CD4-positive, alpha-beta T cell treated with Interleukin-15 for 4 hours (primary cell): ENCODE data around the gene LDLRAD4.
A peak's percentile ranks its signal among the peaks of the same experiment; 100 is the strongest.

Experiments used
- DNase-seq: peaks from one replicate; pipeline ENCODE4 v3.0.0-alpha.2; 2020; ENCODE audit warnings: low spot score

LDLRAD4 gene

GRCh38 chr18:13406736-13407135 is 188.2 kb downstream of the LDLRAD4 start:
- DNase-seq, result no peak

GRCh38 chr18:13407484-13407883 is 188.9 kb downstream of the LDLRAD4 start:
- no peak for DNase-seq

- no peak for DNase-seq
Measured at GRCh38 chr18:13409026-13409425, 190.5 kb downstream of the LDLRAD4 start.

GRCh38 chr18:13409997-13410396 is 191.4 kb downstream of the LDLRAD4 start:
- no peak for DNase-seq

GRCh38 chr18:13410471-13410870 is 191.9 kb downstream of the LDLRAD4 start:
- DNase-seq, result no peak

GRCh38 chr18:13412017-13412416 is 193.5 kb downstream of the LDLRAD4 start:
- DNase-seq, result no peak

GRCh38 chr18:13412901-13413300 is 194.3 kb downstream of the LDLRAD4 start:
- no peak for DNase-seq

- DNase-seq, result no peak
Measured at GRCh38 chr18:13414102-13414501, 195.5 kb downstream of the LDLRAD4 start.

GRCh38 chr18:13414521-13414920 is 196.0 kb downstream of the LDLRAD4 start:
- DNase-seq, result no peak

GRCh38 chr18:13415736-13416135 is 197.2 kb downstream of the LDLRAD4 start:
- no peak for DNase-seq

GRCh38 chr18:13416208-13416607 is 197.6 kb downstream of the LDLRAD4 start:
- DNase-seq, result no peak

- DNase-seq, result no peak
Measured at GRCh38 chr18:13416848-13417247, 198.3 kb downstream of the LDLRAD4 start.

GRCh38 chr18:13418013-13418710 is 199.6 kb downstream of the LDLRAD4 start:
- no peak for DNase-seq

- no peak for DNase-seq
Measured at GRCh38 chr18:13420969-13421686, 202.6 kb downstream of the LDLRAD4 start.

GRCh38 chr18:13422541-13423147 is 204.1 kb downstream of the LDLRAD4 start:
- DNase-seq, result no peak

- DNase-seq, result no peak
Measured at GRCh38 chr18:13423352-13423751, 204.8 kb downstream of the LDLRAD4 start.

GRCh38 chr18:13424363-13424762 is 205.8 kb downstream of the LDLRAD4 start:
- DNase-seq, result no peak

- DNase-seq, result peak; percentile 20
Measured at GRCh38 chr18:13425357-13426091, 207.0 kb downstream of the LDLRAD4 start.

GRCh38 chr18:13427354-13427753 is 208.8 kb downstream of the LDLRAD4 start:
- no peak for DNase-seq

GRCh38 chr18:13428319-13428718 is 209.8 kb downstream of the LDLRAD4 start:
- DNase-seq, result no peak

GRCh38 chr18:13429016-13429415 is 210.5 kb downstream of the LDLRAD4 start:
- DNase-seq, result no peak

GRCh38 chr18:13429884-13430510 is 211.4 kb downstream of the LDLRAD4 start:
- DNase-seq, result no peak
